ENCODE data around the gene PCGF2. TPM values are rescaled to one million over a fixed set of nuclear protein-coding genes. Genes with fewer than 3 reads are reported as not detected.

The PCGF2 gene
- total and polyA plus RNA-seq, 10 of the 15 experiments (the other 5 are each of a cell fraction or from before 2014, with no cell fraction given): 2.7 to 35.6 (median 7.2) TPM

DNA sequence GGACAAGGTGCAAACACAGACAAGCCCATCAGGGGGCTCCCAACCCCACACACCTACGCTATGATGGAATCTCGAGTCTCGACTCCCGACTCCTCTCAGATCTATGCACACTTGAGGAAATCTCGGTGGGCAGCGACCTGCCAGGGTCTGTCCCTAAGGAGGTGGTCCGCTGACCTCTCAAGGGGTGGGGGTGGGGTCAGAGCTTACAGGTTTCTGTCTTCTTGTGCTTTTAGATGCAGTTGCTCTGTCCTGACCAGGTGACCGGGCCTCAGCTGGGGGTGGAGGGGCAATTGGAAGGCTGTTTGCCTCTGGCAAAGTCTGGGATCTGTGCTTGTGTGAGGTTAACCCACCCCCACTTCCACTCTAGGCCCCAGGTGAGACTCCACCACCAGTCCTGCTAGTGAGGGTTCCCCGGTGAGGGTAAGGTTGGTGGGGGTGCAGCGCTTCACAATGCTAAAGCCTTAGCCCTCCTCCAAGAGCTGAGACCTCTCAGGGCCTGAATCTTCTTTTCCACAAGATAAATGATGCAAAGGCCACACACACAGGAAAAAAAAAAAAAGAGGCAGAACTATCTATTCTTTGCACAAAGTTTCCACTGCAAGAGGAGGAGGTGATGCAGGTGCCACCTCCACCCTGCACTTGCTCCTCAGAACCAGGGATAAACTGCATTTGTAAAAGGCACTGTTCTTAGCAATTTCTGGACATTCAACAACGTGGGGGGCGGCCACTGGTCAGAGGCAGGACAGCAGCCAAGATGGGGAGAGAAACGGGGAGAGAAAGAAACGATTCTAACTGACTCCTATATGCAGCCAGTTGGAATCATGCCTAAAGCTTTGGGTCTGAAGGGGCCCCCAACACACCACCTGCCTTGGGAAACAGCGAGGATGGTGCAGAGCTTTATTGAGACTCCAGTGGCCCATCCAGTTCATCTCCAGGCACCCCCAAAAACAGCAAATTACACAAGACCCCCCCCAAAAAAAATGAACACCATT is 13.9 kb downstream of the PCGF2 start:
- Histone ChIP-seq H3K9me3 (replicated peaks; ENCODE audit: control insufficient read depth, insufficient read depth, low read length) (no peaks in the 10 kb centered on the region), H4K20me1 (ENCODE audit: control insufficient read depth, insufficient read depth) (no peaks in the 10 kb centered on the region), H3K79me2 (ENCODE audit: control insufficient read depth, insufficient read depth, low read length) (peaks cover 13% of the 10 kb centered on the region), H3K4me2 (ENCODE audit: control insufficient read depth, insufficient read depth) (no peak overlapping the region), H3K36me3 (ENCODE audit: control insufficient read depth in 2 of 2, insufficient read depth in 2 of 2, low read length in 1 of 2) (peaks cover 4 to 21% of the 10 kb centered on the region in 2 experiments; a peak in 3 of 4 replicates), H2AFZ (ENCODE audit: control insufficient read depth, low read depth, low read length) (no peak overlapping the region), H3K4me3 (no peak overlapping the region), H3K27me3 (replicated peaks in 1 of 2; ENCODE audit: control insufficient read depth in 2 of 2, insufficient read depth in 2 of 2, low read length in 1 of 2) (no peaks in the 10 kb centered on the region), H3K4me1 (ENCODE audit: control insufficient read depth, insufficient read depth, low read length) (peaks cover 26% of the 10 kb centered on the region), H3K9ac (ENCODE audit: control insufficient read depth, insufficient read depth, low read length) (no peak overlapping the region), H3K27ac (ENCODE audit: control insufficient read depth, insufficient read depth) (no peak overlapping the region)
- in situ Hi-C loops (cut with MboI) (loop anchor here (5.0 kb wide), 1 partner anchor 57 kb away; no protein-coding TSS in a partner anchor), intact Hi-C loops (cut with micrococcal nuclease; ENCODE audit: unreplicated experiment) (no loop called here)
- ChIA-PET CTCF (interaction anchor here (0.6 to 5.0 kb wide), 28 partner anchors 11 to 419 kb away, joined by 3 to 170 read pairs (median 4); partner anchors contain the start of genes EPOP, PCGF2 and RPL23), SMC1A (ENCODE audit: uncharacterized antibody, unreplicated experiment) (interaction anchor here (0.6 to 4.6 kb wide), 8 partner anchors 15 to 1957 kb away, joined by 3 to 50 read pairs (median 4); partner anchors contain the start of genes EPOP, MLLT6 and PSMB3), POLR2A (interaction anchor here (1.0 kb wide), 1 partner anchor 56 kb away, joined by 5 read pairs; no protein-coding TSS in a partner anchor), RAD21 (ENCODE audit: unreplicated experiment) (interaction anchor here (0.6 to 3.3 kb wide), 14 partner anchors 12 to 244 kb away, joined by 3 to 66 read pairs (median 4); partner anchors contain the start of gene EPOP)
- TF ChIP-seq, protein P1, sequence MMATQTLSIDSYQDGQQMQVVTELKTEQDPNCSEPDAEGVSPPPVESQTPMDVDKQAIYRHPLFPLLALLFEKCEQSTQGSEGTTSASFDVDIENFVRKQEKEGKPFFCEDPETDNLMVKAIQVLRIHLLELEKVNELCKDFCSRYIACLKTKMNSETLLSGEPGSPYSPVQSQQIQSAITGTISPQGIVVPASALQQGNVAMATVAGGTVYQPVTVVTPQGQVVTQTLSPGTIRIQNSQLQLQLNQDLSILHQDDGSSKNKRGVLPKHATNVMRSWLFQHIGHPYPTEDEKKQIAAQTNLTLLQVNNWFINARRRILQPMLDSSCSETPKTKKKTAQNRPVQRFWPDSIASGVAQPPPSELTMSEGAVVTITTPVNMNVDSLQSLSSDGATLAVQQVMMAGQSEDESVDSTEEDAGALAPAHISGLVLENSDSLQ (IDR thresholded peaks at IDR 0.05): no peak
- TF ChIP-seq, protein P2, sequence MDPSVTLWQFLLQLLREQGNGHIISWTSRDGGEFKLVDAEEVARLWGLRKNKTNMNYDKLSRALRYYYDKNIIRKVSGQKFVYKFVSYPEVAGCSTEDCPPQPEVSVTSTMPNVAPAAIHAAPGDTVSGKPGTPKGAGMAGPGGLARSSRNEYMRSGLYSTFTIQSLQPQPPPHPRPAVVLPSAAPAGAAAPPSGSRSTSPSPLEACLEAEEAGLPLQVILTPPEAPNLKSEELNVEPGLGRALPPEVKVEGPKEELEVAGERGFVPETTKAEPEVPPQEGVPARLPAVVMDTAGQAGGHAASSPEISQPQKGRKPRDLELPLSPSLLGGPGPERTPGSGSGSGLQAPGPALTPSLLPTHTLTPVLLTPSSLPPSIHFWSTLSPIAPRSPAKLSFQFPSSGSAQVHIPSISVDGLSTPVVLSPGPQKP (IDR thresholded peaks at IDR 0.05; ENCODE audit: low read depth, low read length): no peak
- TF ChIP-seq, protein P3, sequence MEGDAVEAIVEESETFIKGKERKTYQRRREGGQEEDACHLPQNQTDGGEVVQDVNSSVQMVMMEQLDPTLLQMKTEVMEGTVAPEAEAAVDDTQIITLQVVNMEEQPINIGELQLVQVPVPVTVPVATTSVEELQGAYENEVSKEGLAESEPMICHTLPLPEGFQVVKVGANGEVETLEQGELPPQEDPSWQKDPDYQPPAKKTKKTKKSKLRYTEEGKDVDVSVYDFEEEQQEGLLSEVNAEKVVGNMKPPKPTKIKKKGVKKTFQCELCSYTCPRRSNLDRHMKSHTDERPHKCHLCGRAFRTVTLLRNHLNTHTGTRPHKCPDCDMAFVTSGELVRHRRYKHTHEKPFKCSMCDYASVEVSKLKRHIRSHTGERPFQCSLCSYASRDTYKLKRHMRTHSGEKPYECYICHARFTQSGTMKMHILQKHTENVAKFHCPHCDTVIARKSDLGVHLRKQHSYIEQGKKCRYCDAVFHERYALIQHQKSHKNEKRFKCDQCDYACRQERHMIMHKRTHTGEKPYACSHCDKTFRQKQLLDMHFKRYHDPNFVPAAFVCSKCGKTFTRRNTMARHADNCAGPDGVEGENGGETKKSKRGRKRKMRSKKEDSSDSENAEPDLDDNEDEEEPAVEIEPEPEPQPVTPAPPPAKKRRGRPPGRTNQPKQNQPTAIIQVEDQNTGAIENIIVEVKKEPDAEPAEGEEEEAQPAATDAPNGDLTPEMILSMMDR (IDR thresholded peaks at IDR 0.05 in 2 of 3, conservative IDR thresholded peaks at IDR 0.05 in 1 of 3; ENCODE audit: control insufficient read depth in 2 of 3, extremely low read depth in 1 of 3, insufficient read depth in 1 of 3, low read depth in 3 of 3, low read length in 3 of 3): peak; percentile 40 to 49 (median 41); a peak in 5 of 6 replicates
- TF ChIP-seq, protein P4, sequence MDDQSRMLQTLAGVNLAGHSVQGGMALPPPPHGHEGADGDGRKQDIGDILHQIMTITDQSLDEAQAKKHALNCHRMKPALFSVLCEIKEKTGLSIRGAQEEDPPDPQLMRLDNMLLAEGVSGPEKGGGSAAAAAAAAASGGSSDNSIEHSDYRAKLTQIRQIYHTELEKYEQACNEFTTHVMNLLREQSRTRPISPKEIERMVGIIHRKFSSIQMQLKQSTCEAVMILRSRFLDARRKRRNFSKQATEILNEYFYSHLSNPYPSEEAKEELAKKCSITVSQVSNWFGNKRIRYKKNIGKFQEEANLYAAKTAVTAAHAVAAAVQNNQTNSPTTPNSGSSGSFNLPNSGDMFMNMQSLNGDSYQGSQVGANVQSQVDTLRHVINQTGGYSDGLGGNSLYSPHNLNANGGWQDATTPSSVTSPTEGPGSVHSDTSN (IDR thresholded peaks at IDR 0.05; ENCODE audit: insufficient replicate concordance, low read depth, low read length): no peak
- TF ChIP-seq RAD21 (IDR thresholded peaks at IDR 0.05; ENCODE audit: insufficient read depth, low read depth, low read length): 0 out of 2 replicates have a peak, but pooled peaks have one; percentile 19
- ATAC-seq: peak; percentile 28; the same call in 2 of the 3 replicates
- FAIRE-seq: no peak
- DNase-seq (ENCODE audit: low read depth, low spot score): no peak
- BruUV-seq (replicated peaks): no TSS peak
- 61% methylated on average over 15 of the region's 15 CpGs for WGBS (ENCODE audit: insufficient coverage, insufficient replicate concordance, low lambda C conversion rate, missing lambda C conversion rate)

Data from GM12878 (cell line).